Smooth muscle cell (in vitro differentiated cells): Measurements from ENCODE around the gene PAK4. TPM values are rescaled to one million over a fixed set of nuclear protein-coding genes. Genes with fewer than 3 reads are reported as not detected.

Source experiments
- DNase-seq: peaks from one replicate; lab custom pipeline; 2025; ENCODE audit not compliant: unreplicated experiment; lab: John Stamatoyannopoulos, UW
- H2AFZ ChIP-seq: fragments of 200-600 bp; sonication (generic); 2 replicates; pipeline ENCODE4 v1.6.0; 2016; ENCODE audit warnings: antibody characterized with exemption, low read depth, mild to moderate bottlenecking
- H3F3A ChIP-seq: fragments of 200-600 bp; sonication (generic); 2 replicates; pipeline ENCODE4 v1.6.0; 2017; ENCODE audit warnings: antibody characterized with exemption, low read depth
- H3K27ac ChIP-seq: fragments of 200-600 bp; sonication (generic); 2 replicates; pipeline ENCODE4 v1.5.1; 2016; ENCODE audit warnings: low read depth, mild to moderate bottlenecking
- H3K27me3 ChIP-seq: fragments of 200-600 bp; sonication (generic); 2 replicates; pipeline ENCODE4 v1.6.1; 2016; ENCODE audit warnings: low read depth, mild to moderate bottlenecking
- H3K36me3 ChIP-seq: fragments of 200-600 bp; sonication (generic); 2 replicates; pipeline ENCODE4 v1.5.1; 2016; ENCODE audit warnings: low read depth
- H3K4me1 ChIP-seq: fragments of 200-600 bp; sonication (generic); 2 replicates; pipeline ENCODE4 v1.5.1; 2016; ENCODE audit warnings: low read depth
- H3K4me2 ChIP-seq: fragments of 200-600 bp; sonication (generic); 2 replicates; pipeline ENCODE4 v1.6.0; 2016; ENCODE audit warnings: mild to moderate bottlenecking
- H3K4me3 ChIP-seq: fragments of 200-600 bp; sonication (generic); 2 replicates; pipeline ENCODE4 v1.5.1; 2016; ENCODE audit warnings: mild to moderate bottlenecking
- H3K79me2 ChIP-seq: fragments of 200-600 bp; sonication (generic); 2 replicates; pipeline ENCODE4 v1.6.0; 2016; ENCODE audit warnings: low read depth, mild to moderate bottlenecking
- H3K9ac ChIP-seq: fragments of 200-600 bp; sonication (generic); 2 replicates; pipeline ENCODE4 v1.6.0; 2016; ENCODE audit warnings: low read depth
- H3K9me3 ChIP-seq: fragments of 200-600 bp; sonication (generic); replicated peaks from 2 replicates; pipeline ENCODE4 v1.5.1; 2016; ENCODE audit warnings: low read depth
- H4K20me1 ChIP-seq: fragments of 200-600 bp; sonication (generic); 2 replicates; pipeline ENCODE4 v1.6.0; 2016; ENCODE audit warnings: low read depth
- WGBS: methylation state at CpG from one replicate; pipeline ENCODE4 v1.1.7; 2016; ENCODE audit warnings: low lambda C conversion rate; 5-methylcytosine and 5-hydroxymethylcytosine counted together
- polyA plus RNA-seq: library from polyadenylated mRNA; unstranded; fragments of >200 nt; fragmentation: Nextera tagmentation; extraction: Ambion mirVana; gene quantifications from 2 replicates; pipeline ENCODE4 v1.2.1, GENCODE V29; 2016
- total RNA-seq: library from RNA; depleted of rRNA; stranded (reverse); fragments of >200 nt; gene quantifications from 2 replicates; pipeline ENCODE4 v1.2.3, GENCODE V29; 2014
- TF ChIP-seq, protein P1 (sequence below): fragments of 200-600 bp; sonication (generic); IDR thresholded peaks from 2 replicates; pipeline ENCODE4 v1.5.1; 2017; ENCODE audit warnings: borderline replicate concordance, mild to moderate bottlenecking, antibody characterized with exemption; ENCODE audit not compliant: insufficient read depth, poor library complexity, severe bottlenecking

PAK4 gene
- total and polyA plus RNA-seq, 2 experiments from 2014 or later = 11.8 to 19.1 TPM

DNA sequence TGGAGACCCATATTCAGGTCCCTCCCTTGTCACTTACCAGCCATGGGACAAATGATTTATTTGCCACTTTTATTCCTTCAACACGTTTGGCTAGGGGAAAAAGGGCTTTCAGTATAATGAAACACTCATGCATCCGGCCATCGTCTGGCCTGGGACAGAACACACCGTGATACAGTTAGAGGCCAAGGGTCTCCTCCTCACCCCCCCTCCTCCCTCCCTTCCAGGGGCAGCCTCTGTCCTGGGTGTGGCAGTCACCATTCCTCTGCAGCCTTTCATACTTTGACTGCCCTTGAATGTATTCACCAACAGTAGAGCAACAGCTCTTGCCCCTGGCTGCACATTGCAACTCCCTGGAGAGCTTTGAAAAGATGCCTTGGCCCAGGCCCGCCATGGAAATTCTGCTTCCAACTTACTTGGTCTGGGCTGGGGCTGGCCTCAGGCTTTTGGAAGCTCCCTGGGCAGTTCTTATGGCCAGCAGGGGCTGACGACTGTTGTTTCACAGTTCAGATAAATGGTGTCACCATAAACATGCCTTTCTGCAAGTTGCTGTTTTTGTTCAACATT is 3.0 kb downstream of the PAK4 start:
- Histone ChIP-seq H3K9me3 (no peaks in the 10 kb centered on the region), H3K9ac (no peak overlapping the region)

DNA sequence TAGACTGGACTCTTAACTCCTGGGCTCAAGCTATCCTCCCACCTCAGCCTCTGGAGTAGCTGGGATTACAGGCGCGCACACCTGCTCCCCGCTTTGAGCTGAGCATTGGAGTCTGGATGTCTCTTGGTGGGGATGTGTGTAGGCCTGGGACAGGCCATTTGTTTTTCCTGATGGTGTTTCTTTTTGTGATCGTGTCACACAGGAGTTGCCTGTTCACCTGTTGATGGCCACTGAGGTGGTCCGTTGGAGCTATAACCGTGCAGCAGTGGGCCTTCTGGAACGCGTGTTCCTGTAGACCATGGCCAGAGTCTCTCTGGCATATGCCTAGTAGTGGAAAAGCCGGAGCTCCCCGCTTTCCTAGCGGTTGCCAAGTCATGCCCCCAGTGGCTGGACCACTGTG is 3.5 kb downstream of the PAK4 start:
- Histone ChIP-seq H3K4me2 (no peak overlapping the region), H3K36me3 (no peaks in the 10 kb centered on the region), H3K27ac (no peak overlapping the region), H2AFZ (no peak overlapping the region), H3F3A (no peaks in the 10 kb centered on the region), H3K79me2 (peaks cover 79% of the 10 kb centered on the region), H4K20me1 (peaks cover 77% of the 10 kb centered on the region), H3K27me3 (no peaks in the 10 kb centered on the region), H3K9me3 (no peaks in the 10 kb centered on the region), H3K9ac (no peak overlapping the region), H3K4me3 (no peak overlapping the region), H3K4me1 (peaks cover 8% of the 10 kb centered on the region)
- WGBS = 97% methylated on average over 11 of the region's 11 CpGs
- no peak for DNase-seq
- TF ChIP-seq, protein P1, sequence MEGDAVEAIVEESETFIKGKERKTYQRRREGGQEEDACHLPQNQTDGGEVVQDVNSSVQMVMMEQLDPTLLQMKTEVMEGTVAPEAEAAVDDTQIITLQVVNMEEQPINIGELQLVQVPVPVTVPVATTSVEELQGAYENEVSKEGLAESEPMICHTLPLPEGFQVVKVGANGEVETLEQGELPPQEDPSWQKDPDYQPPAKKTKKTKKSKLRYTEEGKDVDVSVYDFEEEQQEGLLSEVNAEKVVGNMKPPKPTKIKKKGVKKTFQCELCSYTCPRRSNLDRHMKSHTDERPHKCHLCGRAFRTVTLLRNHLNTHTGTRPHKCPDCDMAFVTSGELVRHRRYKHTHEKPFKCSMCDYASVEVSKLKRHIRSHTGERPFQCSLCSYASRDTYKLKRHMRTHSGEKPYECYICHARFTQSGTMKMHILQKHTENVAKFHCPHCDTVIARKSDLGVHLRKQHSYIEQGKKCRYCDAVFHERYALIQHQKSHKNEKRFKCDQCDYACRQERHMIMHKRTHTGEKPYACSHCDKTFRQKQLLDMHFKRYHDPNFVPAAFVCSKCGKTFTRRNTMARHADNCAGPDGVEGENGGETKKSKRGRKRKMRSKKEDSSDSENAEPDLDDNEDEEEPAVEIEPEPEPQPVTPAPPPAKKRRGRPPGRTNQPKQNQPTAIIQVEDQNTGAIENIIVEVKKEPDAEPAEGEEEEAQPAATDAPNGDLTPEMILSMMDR = no peak

More for the DNA sequence above, 3.0 kb downstream of the PAK4 start:
- peaks cover 77% of the 10 kb centered on the region for H3K79me2 ChIP-seq
- no peak overlapping the region for H3K4me3 ChIP-seq
- H3K27ac ChIP-seq = no peak overlapping the region
- TF ChIP-seq, protein P1 = no peak
- no peak overlapping the region for H2AFZ ChIP-seq
- WGBS = 76% methylated on average over 6 of the region's 6 CpGs
- peaks cover 72% of the 10 kb centered on the region for H4K20me1 ChIP-seq
- no peak for DNase-seq
- no peaks in the 10 kb centered on the region for H3K36me3 ChIP-seq
- H3F3A ChIP-seq = no peaks in the 10 kb centered on the region
- H3K27me3 ChIP-seq = no peaks in the 10 kb centered on the region
- no peak overlapping the region for H3K4me2 ChIP-seq
- H3K4me1 ChIP-seq = peaks cover 8% of the 10 kb centered on the region

- Histone ChIP-seq H3K9me3 (no peaks in the 10 kb centered on the region), H3F3A (no peaks in the 10 kb centered on the region), H3K79me2 (peaks cover 87% of the 10 kb centered on the region), H3K4me2 (no peak overlapping the region), H3K4me1 (peaks cover 8% of the 10 kb centered on the region), H3K27me3 (no peaks in the 10 kb centered on the region), H4K20me1 (peaks cover 91% of the 10 kb centered on the region), H3K9ac (no peak overlapping the region), H3K27ac (no peak overlapping the region), H3K4me3 (no peak overlapping the region), H3K36me3 (no peaks in the 10 kb centered on the region), H2AFZ (no peak overlapping the region)
- WGBS = 81% methylated on average over 20 of the region's 22 CpGs
- no peak for DNase-seq
- TF ChIP-seq, protein P1 = no peak
Measured at GRCh38 chr19:39130337-39131254, 5.0 kb downstream of the PAK4 start.
